CD14-positive monocyte (primary cell): ENCODE results near the gene SMIM22. TPM values are rescaled to one million over a fixed set of nuclear protein-coding genes. Genes with fewer than 3 reads are reported as not detected.

Experiments
- DNase-seq, 3 donors: peaks; one replicate each; pipeline ENCODE4 v3.0.0-alpha.2; 2011 to 2022
- H2AFZ ChIP-seq: 2 replicates; pipeline ENCODE4 v1.6.0; 2012; ENCODE audit warnings: mild to moderate bottlenecking, low read depth, low read length, inconsistent platforms; ENCODE audit not compliant: insufficient read depth, poor library complexity, severe bottlenecking
- H3K27ac ChIP-seq, 2 donors: 1 replicate in 1 of 2; 2 replicates in 1 of 2; pipeline ENCODE4 v1.5.1; 2012 to 2013; ENCODE audit warnings: low read length in 2 of 2, control low read depth in 1 of 2, inconsistent platforms in 1 of 2, low read depth in 1 of 2, mild to moderate bottlenecking in 1 of 2
- H3K27me3 ChIP-seq, 2 donors: one replicate each; pipeline versions ENCODE4 v1.6.0 to v1.6.1; 2011 to 2013; ENCODE audit warnings: low read length in 2 of 2; ENCODE audit not compliant: control insufficient read depth in 2 of 2, insufficient read depth in 2 of 2
- H3K36me3 ChIP-seq, 2 donors: replicated peaks in 1 of 2; 1 replicate in 1 of 2; 2 replicates in 1 of 2; pipeline versions ENCODE4 v1.5.1 to v1.6.1; 2012 to 2013; ENCODE audit warnings: low read length in 2 of 2, control low read depth in 1 of 2, inconsistent platforms in 1 of 2, mild to moderate bottlenecking in 1 of 2; ENCODE audit not compliant: insufficient read depth in 2 of 2, control insufficient read depth in 1 of 2
- H3K4me1 ChIP-seq, 2 donors: 1 replicate in 1 of 2; 2 replicates in 1 of 2; pipeline versions ENCODE4 v1.5.1 to v1.6.1; 2012 to 2013; ENCODE audit warnings: low read length in 2 of 2, control low read depth in 1 of 2, inconsistent platforms in 1 of 2, mild to moderate bottlenecking in 1 of 2, moderate library complexity in 1 of 2; ENCODE audit not compliant: insufficient read depth in 2 of 2, control insufficient read depth in 1 of 2
- H3K4me2 ChIP-seq: replicated peaks from 2 replicates; pipeline ENCODE3; 2012; ENCODE audit warnings: low read length, moderate library complexity, mild to moderate bottlenecking; ENCODE audit not compliant: poor library complexity, severe bottlenecking; ENCODE audit errors: extremely low read depth
- H3K4me3 ChIP-seq, 3 experiments: fragments of 200-600 bp in 1 of 3; sonication (generic) in 1 of 3; replicated peaks in 1 of 3; 1 replicate in 2 of 3; 2 replicates in 1 of 3; pipeline ENCODE4 v1.5.1; 2011 to 2013; ENCODE audit warnings: low read length in 3 of 3, mild to moderate bottlenecking in 3 of 3, control low read depth in 2 of 3, low read depth in 2 of 3, inconsistent platforms in 1 of 3, moderate library complexity in 1 of 3
- H3K79me2 ChIP-seq: 2 replicates; pipeline ENCODE4 v1.6.0; 2012; ENCODE audit warnings: mild to moderate bottlenecking, control low read depth, inconsistent platforms, low read length, moderate library complexity; ENCODE audit not compliant: insufficient read depth
- H3K9ac ChIP-seq: 2 replicates; pipeline ENCODE4 v1.6.0; 2017; ENCODE audit warnings: low read length, mild to moderate bottlenecking; ENCODE audit not compliant: insufficient read depth, poor library complexity, severe bottlenecking
- H3K9me3 ChIP-seq, 2 donors: replicated peaks in 1 of 2; 1 replicate in 1 of 2; 2 replicates in 1 of 2; pipeline versions ENCODE4 v1.5.1 to v1.6.1; 2012 to 2013; ENCODE audit warnings: low read length in 2 of 2, control low read depth in 1 of 2; ENCODE audit not compliant: control insufficient read depth in 1 of 2, insufficient read depth in 1 of 2
- H4K20me1 ChIP-seq: 2 replicates; pipeline ENCODE4 v1.6.0; 2012; ENCODE audit warnings: mild to moderate bottlenecking, low read length, control low read depth, moderate library complexity; ENCODE audit not compliant: insufficient read depth
- H3K27ac Mint-ChIP-seq, 7 donors: one replicate each; pipeline ENCODE4 v1.8.0; 2020; ENCODE audit warnings: mild to moderate bottlenecking in 7 of 7, mixed read lengths in 7 of 7, moderate library complexity in 6 of 7, inconsistent platforms in 2 of 7
- H3K27me3 Mint-ChIP-seq, 3 donors: one replicate each; pipeline ENCODE4 v1.8.0; 2021 to 2022; ENCODE audit warnings: low read depth in 3 of 3, mild to moderate bottlenecking in 3 of 3, mixed read lengths in 3 of 3, moderate library complexity in 3 of 3, inconsistent platforms in 1 of 3
- H3K36me3 Mint-ChIP-seq, 2 donors: one replicate each; pipeline ENCODE4 v1.8.0; 2020; ENCODE audit warnings: mixed read lengths in 2 of 2, inconsistent platforms in 1 of 2, mild to moderate bottlenecking in 1 of 2
- H3K4me1 Mint-ChIP-seq: one replicate; pipeline ENCODE4 v1.8.0; 2020; ENCODE audit warnings: mild to moderate bottlenecking, mixed read lengths
- H3K4me3 Mint-ChIP-seq, 2 donors: one replicate each; pipeline ENCODE4 v1.8.0; 2020; ENCODE audit warnings: mild to moderate bottlenecking in 2 of 2, mixed read lengths in 2 of 2, moderate library complexity in 1 of 2
- H3K9me3 Mint-ChIP-seq, 7 donors: one replicate each; pipeline ENCODE4 v1.8.0; 2020 to 2022; ENCODE audit warnings: mixed read lengths in 7 of 7, mild to moderate bottlenecking in 6 of 7, moderate library complexity in 6 of 7, inconsistent platforms in 2 of 7
- CTCF ChIP-seq: fragments of 200-600 bp; IDR thresholded peaks from one replicate; pipeline ENCODE4 v1.8.0; 2022; ENCODE audit warnings: antibody characterized with exemption, mild to moderate bottlenecking
- WGBS: methylation state at CpG from one replicate; pipeline ENCODE4 v1.1.5; 2013; ENCODE audit warnings: missing lambda C conversion rate; ENCODE audit not compliant: insufficient coverage; 5-methylcytosine and 5-hydroxymethylcytosine counted together
- intact Hi-C, 2 donors: fragments of 100-400 bp; cut with micrococcal nuclease; formaldehyde crosslinking; loops; one replicate each; pipeline versions ENCODE4 v1.15.0 to v1.15.1; 2023
- polyA plus RNA-seq, 3 donors: library from polyadenylated mRNA; depleted of rRNA in 1 of 3; unstranded in 2 of 3; stranded (reverse) in 1 of 3; fragments of 300-500 nt in 2 of 3; fragments of >200 nt in 1 of 3; fragmentation: Illumina TruSeq in 2 of 3; gene quantifications; 1 replicate in 2 of 3; 2 replicates in 1 of 3; pipeline ENCODE4 v1.2.3, GENCODE V29; 2012 to 2021

The SMIM22 gene
- polyA plus RNA-seq, 3 donors = not detected

DNA sequence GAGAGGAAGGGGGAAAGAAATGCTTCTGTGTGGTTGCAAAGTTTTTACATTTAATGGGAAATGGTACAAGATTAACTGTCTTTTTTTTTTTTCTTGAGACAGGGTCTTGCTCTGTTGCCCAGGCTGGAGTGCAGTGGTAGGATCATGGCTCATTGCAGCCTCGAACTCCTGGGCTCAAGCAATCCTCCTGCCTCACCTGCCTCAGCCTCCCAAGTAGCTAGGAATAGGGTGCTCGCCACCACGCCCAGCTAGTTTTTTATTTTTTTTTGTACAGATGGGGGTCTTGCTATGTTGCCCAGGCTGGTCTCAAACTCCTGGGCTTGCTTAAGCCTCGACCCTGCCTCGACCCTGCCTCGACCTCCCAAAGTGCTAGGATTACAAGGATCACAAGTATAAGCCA is 11.1 kb downstream of the SMIM22 start:
- no peaks in the 10 kb centered on the region for H4K20me1 ChIP-seq
- peaks cover 0 to 4% (median 0%) of the 10 kb centered on the region in 3 donors for H3K27me3 Mint-ChIP-seq
- 100% methylated on average over 4 of the region's 6 CpGs for WGBS
- H3K27ac ChIP-seq = no peak overlapping the region
- no peak for TF ChIP-seq CTCF
- peaks cover 26% of the 10 kb centered on the region for H3K4me1 Mint-ChIP-seq
- H3K4me3 ChIP-seq = no peak overlapping the region
- peaks cover 0 to 1% (median 0%) of the 10 kb centered on the region in 7 donors for H3K9me3 Mint-ChIP-seq
- H3K4me2 ChIP-seq = no peak overlapping the region
- H3K4me3 Mint-ChIP-seq = no peak overlapping the region
- H3K36me3 ChIP-seq = peaks cover 51 to 65% of the 10 kb centered on the region in 2 donors
- peak overlapping the region in 4 of 7 donors; percentile 24 to 82 (median 34) for H3K27ac Mint-ChIP-seq
- no peaks in the 10 kb centered on the region for H3K27me3 ChIP-seq
- H3K9ac ChIP-seq = no peak overlapping the region
- H3K79me2 ChIP-seq = peaks cover 14% of the 10 kb centered on the region
- no peak overlapping the region for H2AFZ ChIP-seq
- peaks cover 41 to 70% of the 10 kb centered on the region in 2 donors for H3K36me3 Mint-ChIP-seq
- peaks cover 25 to 30% of the 10 kb centered on the region in 2 donors for H3K4me1 ChIP-seq
- intact Hi-C loops = no loop called here
- no peak for DNase-seq
- H3K9me3 ChIP-seq = no peaks in the 10 kb centered on the region

DNA sequence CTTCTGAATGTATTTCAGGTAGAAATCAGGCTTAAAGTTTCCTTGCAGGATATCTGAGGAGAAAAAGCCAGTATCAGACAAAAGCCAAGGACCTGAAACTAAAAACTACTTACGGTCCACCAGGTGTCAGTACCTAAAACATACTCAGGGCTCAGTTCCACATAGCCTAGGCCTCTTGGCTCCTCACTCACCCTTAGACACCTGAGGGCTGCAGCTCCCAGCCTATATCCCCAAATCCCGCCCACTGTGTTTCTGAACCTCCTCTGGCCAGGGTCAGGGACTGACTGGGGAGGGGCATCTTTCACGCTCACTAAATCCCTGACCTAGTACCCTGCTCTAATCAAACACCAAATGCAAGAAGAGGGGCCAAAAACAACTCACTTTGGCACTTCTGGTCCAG is 16.1 kb downstream of the SMIM22 start:
- Mint-ChIP-seq H3K27ac (peak overlapping the region in 2 of 7 donors; percentile 40 to 54), H3K27me3 (peaks cover 0 to 2% (median 2%) of the 10 kb centered on the region in 3 donors), H3K36me3 (peaks cover 68 to 96% of the 10 kb centered on the region in 2 donors), H3K4me3 (no peak overlapping the region), H3K4me1 (no peaks in the 10 kb centered on the region), H3K9me3 (peaks cover 0 to 1% (median 0%) of the 10 kb centered on the region in 7 donors)
- H3K27ac ChIP-seq = no peak overlapping the region
- DNase-seq = no peak
- TF ChIP-seq CTCF = no peak
- peaks cover 4% of the 10 kb centered on the region for H3K79me2 ChIP-seq
- WGBS = 100% methylated on average over 2 of the region's 3 CpGs
- no peaks in the 10 kb centered on the region for H4K20me1 ChIP-seq
- H3K36me3 ChIP-seq = peaks cover 80 to 95% of the 10 kb centered on the region in 2 donors
- H3K4me2 ChIP-seq = no peak overlapping the region
- H3K9ac ChIP-seq = no peak overlapping the region
- H3K4me1 ChIP-seq = no peaks in the 10 kb centered on the region
- H2AFZ ChIP-seq = no peak overlapping the region
- no peaks in the 10 kb centered on the region for H3K27me3 ChIP-seq
- intact Hi-C loops = no loop called here
- no peak overlapping the region for H3K4me3 ChIP-seq
- no peaks in the 10 kb centered on the region for H3K9me3 ChIP-seq
